BLaER1 (cell line): ENCODE results near the gene ABCB9.
"Not testable (repeated sequence)": the region's sequence is repeated elsewhere in the genome, so short reads cannot be mapped to it uniquely, and the experiment has no call there.

Experiments used
- H3K27ac ChIP-seq: shearing (Covaris generic); formaldehyde crosslinking; 2 replicates; pipeline ENCODE4 v1.8.1; 2022
- H3K27me3 ChIP-seq: shearing (Covaris generic); formaldehyde crosslinking; 2 replicates; pipeline ENCODE4 v1.8.1; 2022
- H3K36me3 ChIP-seq: shearing (Covaris generic); formaldehyde crosslinking; 2 replicates; pipeline ENCODE4 v1.8.1; 2022
- H3K4me1 ChIP-seq: shearing (Covaris generic); formaldehyde crosslinking; 2 replicates; pipeline ENCODE4 v1.8.1; 2022
- H3K4me2 ChIP-seq: shearing (Covaris generic); formaldehyde crosslinking; 2 replicates; pipeline ENCODE4 v1.8.1; 2022
- H3K4me3 ChIP-seq: shearing (Covaris generic); formaldehyde crosslinking; 2 replicates; pipeline ENCODE4 v1.8.1; 2022
- H3K9ac ChIP-seq: shearing (Covaris generic); formaldehyde crosslinking; 2 replicates; pipeline ENCODE4 v1.8.1; 2022
- H3K9me3 ChIP-seq: shearing (Covaris generic); formaldehyde crosslinking; 2 replicates; pipeline ENCODE4 v1.8.1; 2022
- H4K20me1 ChIP-seq: shearing (Covaris generic); formaldehyde crosslinking; 2 replicates; pipeline ENCODE4 v1.8.1; 2022
- Cebpa-rat ChIP-seq: shearing (Covaris generic); IDR thresholded peaks from 2 replicates; pipeline ENCODE4 v1.8.1; 2022

Gene ABCB9

GRCh38 chr12:122929148-122929538, 37.1 kb downstream of the ABCB9 start:
- no peaks in the 10 kb centered on the region for H3K9me3 ChIP-seq
- H3K4me2 ChIP-seq = no peak overlapping the region
- no peaks in the 10 kb centered on the region for H4K20me1 ChIP-seq
- no peak overlapping the region for H3K4me3 ChIP-seq
- H3K27ac ChIP-seq = no peak overlapping the region
- H3K27me3 ChIP-seq = no peaks in the 10 kb centered on the region
- no peak for TF ChIP-seq Cebpa-rat
- peaks cover 38% of the 10 kb centered on the region for H3K4me1 ChIP-seq
- no peak overlapping the region for H3K9ac ChIP-seq
- H3K36me3 ChIP-seq = peaks cover 30% of the 10 kb centered on the region

- peak overlapping the region; percentile 9; the same call in 1 of the 2 replicates for H3K27ac ChIP-seq
- peaks cover 38% of the 10 kb centered on the region for H3K4me1 ChIP-seq
- H4K20me1 ChIP-seq = no peaks in the 10 kb centered on the region
- H3K36me3 ChIP-seq = peaks cover 30% of the 10 kb centered on the region
- no peak overlapping the region for H3K9ac ChIP-seq
- H3K4me3 ChIP-seq = no peak overlapping the region
- peak overlapping the region; percentile 12; the same call in 1 of the 2 replicates for H3K4me2 ChIP-seq
- no peaks in the 10 kb centered on the region for H3K9me3 ChIP-seq
- TF ChIP-seq Cebpa-rat = no peak
- no peaks in the 10 kb centered on the region for H3K27me3 ChIP-seq
Observed at GRCh38 chr12:122928404-122929147, 37.7 kb downstream of the ABCB9 start.

GRCh38 chr12:122927756-122928403, 38.4 kb downstream of the ABCB9 start:
- Histone ChIP-seq H3K36me3 (peaks cover 28% of the 10 kb centered on the region), H3K4me3 (no peak overlapping the region), H3K9me3 (no peaks in the 10 kb centered on the region), H3K27ac (no peak overlapping the region), H3K9ac (no peak overlapping the region), H3K27me3 (no peaks in the 10 kb centered on the region), H3K4me2 (peak overlapping the region; percentile 38), H3K4me1 (peaks cover 37% of the 10 kb centered on the region), H4K20me1 (no peaks in the 10 kb centered on the region)
- no peak for TF ChIP-seq Cebpa-rat

- Histone ChIP-seq H3K27me3 (no peaks in the 10 kb centered on the region), H3K4me2 (peak overlapping the region; percentile 55), H3K9ac (no peak overlapping the region), H3K4me1 (peaks cover 45% of the 10 kb centered on the region), H3K4me3 (no peak overlapping the region), H4K20me1 (no peaks in the 10 kb centered on the region), H3K9me3 (no peaks in the 10 kb centered on the region), H3K27ac (no peak overlapping the region), H3K36me3 (no peaks in the 10 kb centered on the region)
- TF ChIP-seq Cebpa-rat = no peak
Observed at GRCh38 chr12:122921917-122922316, 44.3 kb downstream of the ABCB9 start.

GRCh38 chr12:122920687-122921086, 45.6 kb downstream of the ABCB9 start:
- H4K20me1 ChIP-seq = no peaks in the 10 kb centered on the region
- H3K4me3 ChIP-seq = no peak overlapping the region
- TF ChIP-seq Cebpa-rat = no peak
- H3K4me2 ChIP-seq = no peak overlapping the region
- H3K27me3 ChIP-seq = no peaks in the 10 kb centered on the region
- H3K36me3 ChIP-seq = no peaks in the 10 kb centered on the region
- peaks cover 47% of the 10 kb centered on the region for H3K4me1 ChIP-seq
- H3K27ac ChIP-seq = no peak overlapping the region
- no peaks in the 10 kb centered on the region for H3K9me3 ChIP-seq
- no peak overlapping the region for H3K9ac ChIP-seq

- TF ChIP-seq Cebpa-rat = no peak
- H3K9ac ChIP-seq = no peak overlapping the region
- H3K36me3 ChIP-seq = no peaks in the 10 kb centered on the region
- peaks cover 47% of the 10 kb centered on the region for H3K4me1 ChIP-seq
- H3K27ac ChIP-seq = no peak overlapping the region
- no peaks in the 10 kb centered on the region for H3K9me3 ChIP-seq
- no peaks in the 10 kb centered on the region for H4K20me1 ChIP-seq
- no peaks in the 10 kb centered on the region for H3K27me3 ChIP-seq
- H3K4me2 ChIP-seq = 0 out of 2 replicates have a peak overlapping the region, but pooled peaks have one; percentile 22
- H3K4me3 ChIP-seq = no peak overlapping the region
Observed at GRCh38 chr12:122918827-122919226, 47.4 kb downstream of the ABCB9 start.

- peak overlapping the region; percentile 77 for H3K4me2 ChIP-seq
- H3K36me3 ChIP-seq = no peaks in the 10 kb centered on the region
- peak overlapping the region; percentile 66 for H3K9ac ChIP-seq
Observed at GRCh38 chr12:122917507-122918121, 48.6 kb downstream of the ABCB9 start.

GRCh38 chr12:122909442-122910288, 56.6 kb downstream of the ABCB9 start:
- Histone ChIP-seq H4K20me1 (no peaks in the 10 kb centered on the region), H3K27me3 (no peaks in the 10 kb centered on the region), H3K27ac (peak overlapping the region; percentile 70), H3K4me2 (peak overlapping the region; percentile 72), H3K36me3 (no peaks in the 10 kb centered on the region), H3K4me1 (peaks cover 43% of the 10 kb centered on the region), H3K4me3 (no peak overlapping the region), H3K9me3 (no peaks in the 10 kb centered on the region), H3K9ac (peak overlapping the region; percentile 21; the same call in 1 of the 2 replicates)
- TF ChIP-seq Cebpa-rat = no peak

More at GRCh38 chr12:122917507-122918121, 48.6 kb downstream of the ABCB9 start:
- no peaks in the 10 kb centered on the region for H4K20me1 ChIP-seq
- H3K27ac ChIP-seq = peak overlapping the region; percentile 69
- no peaks in the 10 kb centered on the region for H3K9me3 ChIP-seq
- peaks cover 50% of the 10 kb centered on the region for H3K4me1 ChIP-seq
- H3K4me3 ChIP-seq = peak overlapping the region; percentile 14; the same call in 1 of the 2 replicates
- H3K27me3 ChIP-seq = no peaks in the 10 kb centered on the region
- no peak for TF ChIP-seq Cebpa-rat

- H3K4me3 ChIP-seq = no peak overlapping the region
- H3K27me3 ChIP-seq = no peaks in the 10 kb centered on the region
- H3K4me2 ChIP-seq = peak overlapping the region; percentile 9; the same call in 1 of the 2 replicates
- H3K27ac ChIP-seq = peak overlapping the region; percentile 70; the same call in 1 of the 2 replicates
- peaks cover 44% of the 10 kb centered on the region for H3K4me1 ChIP-seq
- TF ChIP-seq Cebpa-rat = no peak
- H3K9me3 ChIP-seq = no peaks in the 10 kb centered on the region
- H4K20me1 ChIP-seq = no peaks in the 10 kb centered on the region
- no peak overlapping the region for H3K9ac ChIP-seq
- no peaks in the 10 kb centered on the region for H3K36me3 ChIP-seq
Observed at GRCh38 chr12:122908915-122909314, 57.3 kb downstream of the ABCB9 start.

GRCh38 chr12:122905258-122905657, 61.0 kb downstream of the ABCB9 start:
- not testable (repeated sequence) for H3K36me3 ChIP-seq, H3K9me3 ChIP-seq, H3K4me2 ChIP-seq, H3K27me3 ChIP-seq, H3K4me3 ChIP-seq, H3K27ac ChIP-seq, H3K9ac ChIP-seq, H4K20me1 ChIP-seq
- peaks cover 52% of the 10 kb centered on the region for H3K4me1 ChIP-seq
